GM12878 (cell line): ENCODE data around the gene TCTN1. TPM values are rescaled to one million over a fixed set of nuclear protein-coding genes. Genes with fewer than 3 reads are reported as not detected.

ENCODE experiments used
- ATAC-seq: fragments of 200-7000 bp; cut with Tn5 transposase; 3 replicates; pipeline ENCODE4 v1.9.1; 2020; ENCODE audit warnings: mild to moderate bottlenecking, moderate library complexity
- BruUV-seq: library from RNA; stranded (reverse); fragments of 400-500 nt; replicated peaks from 2 replicates; lab custom pipeline; 2021; lab: Mats Ljungman, UMichigan
- CTCF ChIA-PET: fragments of 300-600 bp; sonication (Branson Sonifier 250); formaldehyde crosslinking; extraction: SDS; loops from one replicate; lab custom pipeline; 2021; ENCODE audit warnings: inconsistent platforms; lab: Yijun Ruan, JAX
- POLR2A ChIA-PET: fragments of 350-600 bp; formaldehyde crosslinking; extraction: SDS; loops from one replicate; lab custom pipeline; 2021; ENCODE audit warnings: inconsistent platforms; lab: Charles Lee
- RAD21 ChIA-PET: fragments of 300-600 bp; sonication (Branson Sonifier 250); formaldehyde crosslinking; loops from one replicate; lab custom pipeline; 2023; ENCODE audit warnings: antibody characterized with exemption; ENCODE audit not compliant: unreplicated experiment; lab: Charles Lee
- SMC1A ChIA-PET: fragments of 300-600 bp; sonication (Branson Sonifier 250); formaldehyde crosslinking; loops from one replicate; lab custom pipeline; 2023; ENCODE audit not compliant: unreplicated experiment, uncharacterized antibody; lab: Charles Lee
- DNase-seq: peaks from one replicate; pipeline ENCODE4 v3.0.0-alpha.2; 2011; ENCODE audit warnings: low read depth, low spot score
- FAIRE-seq: peaks from 3 replicates; lab custom pipeline; 2011; peaks lifted over from hg19 to GRCh38; lab: Jason Lieb, UNC
- H2AFZ ChIP-seq: 2 replicates; pipeline ENCODE4 v1.6.0; 2011; ENCODE audit warnings: low read depth, low read length, control low read depth; ENCODE audit not compliant: control insufficient read depth
- H3K27ac ChIP-seq: 2 replicates; pipeline ENCODE4 v1.5.1; 2011; ENCODE audit warnings: control low read depth; ENCODE audit not compliant: control insufficient read depth, insufficient read depth
- H3K27me3 ChIP-seq, 2 experiments: replicated peaks in 1 of 2; 2 replicates each; pipeline versions ENCODE4 v1.6.0 to v1.6.1; 2011; ENCODE audit warnings: low read length in 1 of 2; ENCODE audit not compliant: control insufficient read depth in 2 of 2, insufficient read depth in 2 of 2
- H3K36me3 ChIP-seq, 2 experiments: 2 replicates each; pipeline ENCODE4 v1.5.1; 2011; ENCODE audit warnings: low read length in 1 of 2; ENCODE audit not compliant: control insufficient read depth in 2 of 2, insufficient read depth in 2 of 2
- H3K4me1 ChIP-seq: 2 replicates; pipeline ENCODE4 v1.6.1; 2011; ENCODE audit warnings: mild to moderate bottlenecking, low read length, moderate library complexity, mixed read lengths; ENCODE audit not compliant: control insufficient read depth, insufficient read depth
- H3K4me2 ChIP-seq: 2 replicates; pipeline ENCODE4 v1.6.0; 2011; ENCODE audit warnings: control low read depth; ENCODE audit not compliant: control insufficient read depth, insufficient read depth
- H3K4me3 ChIP-seq: fragments of 200-600 bp; sonication (generic); 2 replicates; pipeline ENCODE4 v1.5.1; 2016
- H3K79me2 ChIP-seq: 2 replicates; pipeline ENCODE4 v1.6.0; 2011; ENCODE audit warnings: low read length; ENCODE audit not compliant: control insufficient read depth, insufficient read depth
- H3K9ac ChIP-seq: 2 replicates; pipeline ENCODE4 v1.8.0; 2011; ENCODE audit warnings: low read length, control low read depth, mixed read lengths; ENCODE audit not compliant: control insufficient read depth, insufficient read depth
- H3K9me3 ChIP-seq: replicated peaks from 3 replicates; pipeline ENCODE4 v1.5.1; 2011; ENCODE audit warnings: mild to moderate bottlenecking, low read length; ENCODE audit not compliant: control insufficient read depth, insufficient read depth
- H4K20me1 ChIP-seq: 2 replicates; pipeline ENCODE4 v1.6.0; 2011; ENCODE audit not compliant: control insufficient read depth, insufficient read depth
- ASH2L ChIP-seq: fragments of 300-600, 200-600 bp; sonication (generic); IDR thresholded peaks from 2 replicates; pipeline ENCODE4 v1.6.1; 2017; ENCODE audit warnings: low read depth, mild to moderate bottlenecking, borderline replicate concordance
- CHD4 ChIP-seq: fragments of 200-600 bp; sonication (generic); IDR thresholded peaks from 2 replicates; pipeline ENCODE4 v1.6.1; 2016; ENCODE audit warnings: mild to moderate bottlenecking
- CREM ChIP-seq: IDR thresholded peaks from 2 replicates; pipeline ENCODE4 v1.6.1; 2014; ENCODE audit warnings: antibody characterized with exemption, low read depth
- FOS ChIP-seq: IDR thresholded peaks from 3 replicates; pipeline ENCODE4 v1.6.1; 2011; ENCODE audit warnings: borderline replicate concordance; ENCODE audit not compliant: insufficient read length; ENCODE audit errors: extremely low read depth
- GATAD2B ChIP-seq: fragments of 450-650 bp; conservative IDR thresholded peaks from 2 replicates; pipeline ENCODE4 v1.6.1; 2017; ENCODE audit warnings: low read depth, mild to moderate bottlenecking, moderate library complexity
- IKZF1 ChIP-seq: fragments of 450-650 bp; conservative IDR thresholded peaks from 2 replicates; pipeline ENCODE4 v1.6.1; 2017; ENCODE audit warnings: antibody characterized with exemption, mild to moderate bottlenecking
- JUND ChIP-seq: IDR thresholded peaks from 2 replicates; pipeline ENCODE4 v1.6.1; 2012; ENCODE audit warnings: low read depth, mild to moderate bottlenecking, low read length, improper control_type of control experiment, moderate library complexity
- LARP7 ChIP-seq: fragments of 450-650 bp; IDR thresholded peaks from 2 replicates; pipeline ENCODE4 v1.6.1; 2017; ENCODE audit warnings: mild to moderate bottlenecking
- SMAD1 ChIP-seq: fragments of 450-650 bp; IDR thresholded peaks from 2 replicates; pipeline ENCODE4 v1.6.1; 2018; ENCODE audit warnings: mild to moderate bottlenecking, low read depth; ENCODE audit not compliant: partially characterized antibody
- STAT3 ChIP-seq: IDR thresholded peaks from 2 replicates; pipeline ENCODE4 v1.6.1; 2011; ENCODE audit warnings: low read depth, low read length, improper control_type of control experiment
- ZZZ3 ChIP-seq: IDR thresholded peaks from 2 replicates; pipeline ENCODE4 v1.6.1; 2011; ENCODE audit warnings: low read depth; ENCODE audit not compliant: control insufficient read depth, insufficient read length
- WGBS: methylation state at CpG from one replicate; pipeline ENCODE4 v1.1.6; 2016; ENCODE audit warnings: low lambda C conversion rate; ENCODE audit not compliant: insufficient replicate concordance, insufficient coverage; ENCODE audit errors: missing lambda C conversion rate; 5-methylcytosine and 5-hydroxymethylcytosine counted together
- in situ Hi-C: fragments of 300-500 bp; cut with MboI; formaldehyde crosslinking; loops from 9 replicates; pipeline ENCODE4 v1.14.3; 2018; ENCODE audit warnings: mixed read lengths
- intact Hi-C: fragments of 100-400 bp; cut with micrococcal nuclease; formaldehyde crosslinking; loops from one replicate; pipeline ENCODE4 v1.14.2; 2022; ENCODE audit not compliant: unreplicated experiment
- polyA plus RNA-seq, 11 experiments: library from polyadenylated mRNA; depleted of rRNA in 4 of 11; unstranded in 6 of 11; stranded (reverse) in 5 of 11; fragments of >200 nt; fragmentation: Nextera tagmentation in 4 of 11; fragmentation: Illumina TruSeq in 1 of 11; extraction: Ambion mirVana in 4 of 11; extraction: Trizol in 1 of 11; gene quantifications; 1 replicate in 1 of 11; 2 replicates in 10 of 11; pipeline versions ENCODE4 v1.2.1 to v1.2.3, GENCODE V29; 2011 to 2016; ENCODE audit warnings: inconsistent platforms in 2 of 11, missing spikeins in 2 of 11, low read depth in 1 of 11
- total RNA-seq, 4 experiments: library from RNA; depleted of rRNA in 3 of 4; stranded (reverse); fragments of >200 nt in 3 of 4; fragmentation: Illumina TruSeq in 1 of 4; extraction: Trizol in 1 of 4; gene quantifications; 2 replicates each; pipeline versions ENCODE4 v1.2.1 to v1.2.3, GENCODE V29; 2013 to 2021
- TF ChIP-seq, protein P1 (sequence below): fragments of 450-650 bp; IDR thresholded peaks from 2 replicates; pipeline ENCODE4 v1.6.1; 2017; ENCODE audit warnings: mild to moderate bottlenecking, moderate library complexity
- TF ChIP-seq, protein P2 (sequence below): fragments of 450-650 bp; conservative IDR thresholded peaks from 2 replicates; pipeline ENCODE4 v1.6.1; 2017; ENCODE audit warnings: mild to moderate bottlenecking, moderate library complexity
- TF ChIP-seq, protein P3 (sequence below): IDR thresholded peaks from 2 replicates; pipeline ENCODE4 v1.6.1; 2011; ENCODE audit warnings: low read depth, low read length, improper control_type of control experiment, borderline replicate concordance

Gene TCTN1
- total and polyA plus RNA-seq, 10 of the 15 experiments (the other 5 are each of a cell fraction or from before 2014, with no cell fraction given) = 8.8 to 23.5 (median 15.3) TPM

DNA sequence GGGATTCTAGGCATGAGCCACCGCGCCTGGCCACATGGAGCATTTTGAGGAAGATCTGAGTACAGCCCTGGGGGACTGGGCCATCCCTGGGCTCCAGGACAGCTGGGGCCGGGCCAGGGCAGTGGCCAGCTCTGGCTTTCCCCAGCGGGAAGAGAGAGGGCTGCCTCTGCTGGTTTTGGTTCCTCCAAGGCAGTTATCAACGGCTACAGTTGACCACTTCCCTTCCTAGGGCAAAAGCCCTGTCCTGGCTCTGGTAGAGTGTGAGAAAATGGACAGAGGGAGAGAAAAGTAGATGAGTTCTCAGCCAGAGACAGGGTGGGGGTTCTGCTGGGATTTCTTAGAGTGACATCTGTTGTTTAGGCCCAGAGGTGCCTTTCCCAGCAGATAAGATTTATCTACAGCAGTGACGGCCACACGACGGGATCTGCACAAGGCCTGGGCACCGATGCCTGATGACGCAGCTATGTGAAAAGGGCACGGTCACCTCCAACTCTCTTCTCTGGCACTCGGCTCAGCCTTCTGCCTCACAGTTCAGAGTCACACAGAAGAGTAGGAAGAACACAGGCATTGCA lies 80.5 kb downstream of the TCTN1 start (continued):
- TF ChIP-seq, protein P1, sequence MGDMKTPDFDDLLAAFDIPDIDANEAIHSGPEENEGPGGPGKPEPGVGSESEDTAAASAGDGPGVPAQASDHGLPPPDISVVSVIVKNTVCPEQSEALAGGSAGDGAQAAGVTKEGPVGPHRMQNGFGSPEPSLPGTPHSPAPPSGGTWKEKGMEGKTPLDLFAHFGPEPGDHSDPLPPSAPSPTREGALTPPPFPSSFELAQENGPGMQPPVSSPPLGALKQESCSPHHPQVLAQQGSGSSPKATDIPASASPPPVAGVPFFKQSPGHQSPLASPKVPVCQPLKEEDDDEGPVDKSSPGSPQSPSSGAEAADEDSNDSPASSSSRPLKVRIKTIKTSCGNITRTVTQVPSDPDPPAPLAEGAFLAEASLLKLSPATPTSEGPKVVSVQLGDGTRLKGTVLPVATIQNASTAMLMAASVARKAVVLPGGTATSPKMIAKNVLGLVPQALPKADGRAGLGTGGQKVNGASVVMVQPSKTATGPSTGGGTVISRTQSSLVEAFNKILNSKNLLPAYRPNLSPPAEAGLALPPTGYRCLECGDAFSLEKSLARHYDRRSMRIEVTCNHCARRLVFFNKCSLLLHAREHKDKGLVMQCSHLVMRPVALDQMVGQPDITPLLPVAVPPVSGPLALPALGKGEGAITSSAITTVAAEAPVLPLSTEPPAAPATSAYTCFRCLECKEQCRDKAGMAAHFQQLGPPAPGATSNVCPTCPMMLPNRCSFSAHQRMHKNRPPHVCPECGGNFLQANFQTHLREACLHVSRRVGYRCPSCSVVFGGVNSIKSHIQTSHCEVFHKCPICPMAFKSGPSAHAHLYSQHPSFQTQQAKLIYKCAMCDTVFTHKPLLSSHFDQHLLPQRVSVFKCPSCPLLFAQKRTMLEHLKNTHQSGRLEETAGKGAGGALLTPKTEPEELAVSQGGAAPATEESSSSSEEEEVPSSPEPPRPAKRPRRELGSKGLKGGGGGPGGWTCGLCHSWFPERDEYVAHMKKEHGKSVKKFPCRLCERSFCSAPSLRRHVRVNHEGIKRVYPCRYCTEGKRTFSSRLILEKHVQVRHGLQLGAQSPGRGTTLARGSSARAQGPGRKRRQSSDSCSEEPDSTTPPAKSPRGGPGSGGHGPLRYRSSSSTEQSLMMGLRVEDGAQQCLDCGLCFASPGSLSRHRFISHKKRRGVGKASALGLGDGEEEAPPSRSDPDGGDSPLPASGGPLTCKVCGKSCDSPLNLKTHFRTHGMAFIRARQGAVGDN = no peak
- TF ChIP-seq GATAD2B (no peak; the same call in 1 of the 2 replicates), STAT3 (no peak), CHD4 (no peak)

DNA sequence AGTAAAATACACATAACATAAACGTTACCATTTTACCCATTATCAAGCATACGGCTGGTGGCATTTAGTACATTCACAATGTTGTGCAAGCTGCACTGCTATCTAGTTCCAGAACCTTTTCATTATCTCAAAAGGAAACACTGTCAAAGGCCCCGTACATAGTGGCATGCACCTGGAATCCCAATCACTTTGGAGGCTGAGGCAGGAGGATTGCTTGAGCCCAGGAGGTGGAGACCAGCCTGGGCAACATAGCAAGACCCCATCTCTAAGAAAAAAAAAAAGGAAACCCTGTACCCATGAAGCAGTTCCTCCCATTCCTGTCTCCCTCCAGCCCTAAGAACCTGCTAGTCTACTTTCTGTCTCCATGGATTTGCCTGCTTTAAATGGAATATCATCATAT lies 82.4 kb downstream of the TCTN1 start:
- ATAC-seq = no peak
- intact Hi-C loops (loop anchor here (5.0 kb wide), 2 partner anchors 191 to 229 kb away; partner anchors contain the start of genes FAM216A and GPN3), in situ Hi-C loops (loop anchor here (5.0 kb wide), 1 partner anchor 79 kb away; no protein-coding TSS in a partner anchor)
- no peaks in the 10 kb centered on the region for H3K79me2 ChIP-seq
- 84% methylated on average over 3 of the region's 3 CpGs for WGBS
- POLR2A ChIA-PET = interaction anchor here (0.7 to 2.5 kb wide), 3 partner anchors 13 to 80 kb away, joined by 4 to 12 read pairs (median 6); no protein-coding TSS in a partner anchor
- SMC1A ChIA-PET = interaction anchor here (1.2 kb wide), 2 partner anchors 10 to 15 kb away, joined by 3 read pairs; no protein-coding TSS in a partner anchor
- no peak overlapping the region for H3K9ac ChIP-seq
- no peaks in the 10 kb centered on the region for H3K9me3 ChIP-seq
- no peaks in the 10 kb centered on the region for H4K20me1 ChIP-seq
- no peaks in the 10 kb centered on the region for H3K27me3 ChIP-seq
- CTCF ChIA-PET = interaction anchor here (0.9 to 1.5 kb wide), 3 partner anchors 28 to 94 kb away, joined by 4 to 6 read pairs (median 4); no protein-coding TSS in a partner anchor
- H3K4me3 ChIP-seq = no peak overlapping the region
- H3K36me3 ChIP-seq = no peaks in the 10 kb centered on the region
- DNase-seq = no peak
- H3K4me1 ChIP-seq = peaks cover 34% of the 10 kb centered on the region
- no TSS peak for BruUV-seq
- no peak overlapping the region for H2AFZ ChIP-seq
- no peak for FAIRE-seq
- no peak overlapping the region for H3K27ac ChIP-seq
- H3K4me2 ChIP-seq = no peak overlapping the region
- RAD21 ChIA-PET = no interaction called here
- TF ChIP-seq SMAD1 (no peak), FOS (no peak), IKZF1 (no peak), CREM (no peak), JUND (no peak), LARP7 (no peak), ZZZ3 (no peak), ASH2L (no peak)
- TF ChIP-seq, protein P2, sequence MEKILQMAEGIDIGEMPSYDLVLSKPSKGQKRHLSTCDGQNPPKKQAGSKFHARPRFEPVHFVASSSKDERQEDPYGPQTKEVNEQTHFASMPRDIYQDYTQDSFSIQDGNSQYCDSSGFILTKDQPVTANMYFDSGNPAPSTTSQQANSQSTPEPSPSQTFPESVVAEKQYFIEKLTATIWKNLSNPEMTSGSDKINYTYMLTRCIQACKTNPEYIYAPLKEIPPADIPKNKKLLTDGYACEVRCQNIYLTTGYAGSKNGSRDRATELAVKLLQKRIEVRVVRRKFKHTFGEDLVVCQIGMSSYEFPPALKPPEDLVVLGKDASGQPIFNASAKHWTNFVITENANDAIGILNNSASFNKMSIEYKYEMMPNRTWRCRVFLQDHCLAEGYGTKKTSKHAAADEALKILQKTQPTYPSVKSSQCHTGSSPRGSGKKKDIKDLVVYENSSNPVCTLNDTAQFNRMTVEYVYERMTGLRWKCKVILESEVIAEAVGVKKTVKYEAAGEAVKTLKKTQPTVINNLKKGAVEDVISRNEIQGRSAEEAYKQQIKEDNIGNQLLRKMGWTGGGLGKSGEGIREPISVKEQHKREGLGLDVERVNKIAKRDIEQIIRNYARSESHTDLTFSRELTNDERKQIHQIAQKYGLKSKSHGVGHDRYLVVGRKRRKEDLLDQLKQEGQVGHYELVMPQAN = no peak
- TF ChIP-seq, protein P3, sequence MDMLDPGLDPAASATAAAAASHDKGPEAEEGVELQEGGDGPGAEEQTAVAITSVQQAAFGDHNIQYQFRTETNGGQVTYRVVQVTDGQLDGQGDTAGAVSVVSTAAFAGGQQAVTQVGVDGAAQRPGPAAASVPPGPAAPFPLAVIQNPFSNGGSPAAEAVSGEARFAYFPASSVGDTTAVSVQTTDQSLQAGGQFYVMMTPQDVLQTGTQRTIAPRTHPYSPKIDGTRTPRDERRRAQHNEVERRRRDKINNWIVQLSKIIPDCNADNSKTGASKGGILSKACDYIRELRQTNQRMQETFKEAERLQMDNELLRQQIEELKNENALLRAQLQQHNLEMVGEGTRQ = no peak
